ENCODE results near the gene SEC61A2.

DNA sequence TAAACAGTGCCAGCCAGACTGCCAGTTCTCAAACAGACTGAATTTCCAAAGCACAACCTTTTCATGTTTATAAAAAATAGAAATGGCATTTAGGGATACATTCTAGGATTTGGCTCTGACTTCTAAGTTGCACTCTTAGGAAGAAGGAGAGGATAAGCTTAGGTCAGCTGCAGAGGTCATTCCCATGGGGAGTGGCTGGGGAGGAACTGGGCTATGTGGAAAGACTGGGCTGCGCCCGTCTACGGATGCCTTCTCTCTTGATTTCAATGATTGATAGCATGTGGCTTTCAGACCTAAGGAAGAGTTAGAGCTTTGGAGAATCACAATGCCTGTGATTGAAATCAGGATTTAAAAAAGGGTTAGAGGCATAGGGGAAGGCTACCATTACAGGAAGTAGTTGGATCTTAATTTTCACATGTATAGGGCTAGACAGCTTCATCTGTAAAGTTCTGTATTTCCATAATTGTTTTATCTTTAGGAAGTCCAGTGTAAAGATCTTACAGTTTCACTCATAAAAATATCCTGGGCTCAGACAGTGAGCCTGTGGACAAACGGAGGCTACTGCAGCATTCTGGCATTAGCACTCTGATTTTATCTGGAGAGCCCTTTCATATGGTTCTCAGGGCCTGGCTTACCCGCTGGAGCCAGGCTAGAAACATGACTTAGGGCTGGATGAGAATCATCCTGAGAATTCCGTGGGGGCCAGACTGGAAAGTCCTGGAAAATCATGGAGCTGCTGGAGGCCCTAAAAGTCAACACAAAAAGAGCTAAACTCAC is 36.7 kb downstream of the SEC61A2 start:
- TF ChIP-seq POLR2AphosphoS5 (IDR thresholded peaks at IDR 0.05; ENCODE audit: low read depth, low read length), result no peak
- TF ChIP-seq, protein P1, sequence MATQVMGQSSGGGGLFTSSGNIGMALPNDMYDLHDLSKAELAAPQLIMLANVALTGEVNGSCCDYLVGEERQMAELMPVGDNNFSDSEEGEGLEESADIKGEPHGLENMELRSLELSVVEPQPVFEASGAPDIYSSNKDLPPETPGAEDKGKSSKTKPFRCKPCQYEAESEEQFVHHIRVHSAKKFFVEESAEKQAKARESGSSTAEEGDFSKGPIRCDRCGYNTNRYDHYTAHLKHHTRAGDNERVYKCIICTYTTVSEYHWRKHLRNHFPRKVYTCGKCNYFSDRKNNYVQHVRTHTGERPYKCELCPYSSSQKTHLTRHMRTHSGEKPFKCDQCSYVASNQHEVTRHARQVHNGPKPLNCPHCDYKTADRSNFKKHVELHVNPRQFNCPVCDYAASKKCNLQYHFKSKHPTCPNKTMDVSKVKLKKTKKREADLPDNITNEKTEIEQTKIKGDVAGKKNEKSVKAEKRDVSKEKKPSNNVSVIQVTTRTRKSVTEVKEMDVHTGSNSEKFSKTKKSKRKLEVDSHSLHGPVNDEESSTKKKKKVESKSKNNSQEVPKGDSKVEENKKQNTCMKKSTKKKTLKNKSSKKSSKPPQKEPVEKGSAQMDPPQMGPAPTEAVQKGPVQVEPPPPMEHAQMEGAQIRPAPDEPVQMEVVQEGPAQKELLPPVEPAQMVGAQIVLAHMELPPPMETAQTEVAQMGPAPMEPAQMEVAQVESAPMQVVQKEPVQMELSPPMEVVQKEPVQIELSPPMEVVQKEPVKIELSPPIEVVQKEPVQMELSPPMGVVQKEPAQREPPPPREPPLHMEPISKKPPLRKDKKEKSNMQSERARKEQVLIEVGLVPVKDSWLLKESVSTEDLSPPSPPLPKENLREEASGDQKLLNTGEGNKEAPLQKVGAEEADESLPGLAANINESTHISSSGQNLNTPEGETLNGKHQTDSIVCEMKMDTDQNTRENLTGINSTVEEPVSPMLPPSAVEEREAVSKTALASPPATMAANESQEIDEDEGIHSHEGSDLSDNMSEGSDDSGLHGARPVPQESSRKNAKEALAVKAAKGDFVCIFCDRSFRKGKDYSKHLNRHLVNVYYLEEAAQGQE (IDR thresholded peaks at IDR 0.05; ENCODE audit: insufficient read depth in 1 of 2, low read depth in 2 of 2, low read length in 2 of 2), result no peak
- TF ChIP-seq FOXP2 (optimal IDR thresholded peaks at IDR 0.05; ENCODE audit: borderline replicate concordance, extremely low read depth, extremely low read length, insufficient read depth), result no peak
